ENCODE measurements around the gene CD3E.

Gene CD3E

DNA sequence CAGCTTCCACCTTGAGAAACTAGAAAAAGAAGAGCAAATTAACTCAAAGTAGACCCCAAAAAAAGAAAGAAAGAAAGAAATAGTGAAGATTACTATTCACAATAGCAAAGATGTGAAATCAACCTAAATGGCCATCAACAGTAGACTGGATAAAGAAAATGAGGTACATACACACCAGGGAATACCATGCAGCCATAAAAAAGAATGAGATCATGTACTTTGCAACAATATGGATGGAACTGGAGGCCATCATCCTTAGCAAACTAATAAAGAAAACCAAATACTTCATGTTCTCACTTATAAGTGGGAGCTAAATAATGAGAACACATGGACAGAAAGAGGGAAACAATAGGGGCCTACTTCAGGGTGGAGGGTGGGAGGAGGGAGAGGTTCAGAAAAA, 24.2 kb downstream of the CD3E start:
- DNase-seq = no peak

DNA sequence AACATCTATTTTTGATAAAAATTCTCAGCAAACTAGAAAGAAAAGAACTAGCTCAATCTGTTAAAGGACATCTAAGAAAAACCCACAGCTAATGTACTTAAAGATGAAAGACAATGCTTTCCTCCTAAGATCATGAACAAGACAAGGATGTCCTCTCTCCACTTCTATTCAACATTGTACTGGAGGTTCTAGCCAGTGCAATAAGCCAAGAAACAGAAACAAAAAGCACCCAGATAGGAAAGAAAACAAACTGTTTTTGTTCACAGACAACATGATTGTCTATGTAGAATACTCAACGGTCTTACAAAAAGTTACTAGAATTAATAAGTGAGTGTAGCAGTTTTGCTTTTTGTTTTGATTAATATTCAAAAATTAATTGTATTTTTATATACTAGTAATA, 30.2 kb downstream of the CD3E start:
- DNase-seq = no peak

GRCh38 chr11:118338637-118339061, 34.1 kb downstream of the CD3E start:
- no peak for DNase-seq

GRCh38 chr11:118339281-118339961, 34.9 kb downstream of the CD3E start:
- no peak for DNase-seq

DNA sequence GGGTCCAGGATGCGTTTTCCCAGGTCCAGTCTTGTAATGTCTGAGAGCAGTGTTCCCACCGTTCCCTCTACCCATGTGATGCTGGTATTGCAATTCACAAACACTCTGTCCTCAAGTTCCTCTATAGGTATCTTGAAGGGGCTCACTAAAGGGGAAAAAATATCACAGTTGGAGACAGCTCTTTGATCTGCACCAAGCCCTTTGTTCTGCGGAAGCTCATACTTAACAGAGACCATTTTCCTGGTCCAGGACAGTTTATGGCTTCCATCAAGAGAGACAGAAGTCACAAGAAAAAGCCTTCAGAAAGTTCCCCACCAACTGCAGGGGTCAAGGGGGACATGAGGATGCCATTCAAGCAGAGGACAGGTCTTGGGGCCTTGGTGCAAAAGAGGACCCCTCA, 35.9 kb downstream of the CD3E start:
- DNase-seq = no peak

DNA sequence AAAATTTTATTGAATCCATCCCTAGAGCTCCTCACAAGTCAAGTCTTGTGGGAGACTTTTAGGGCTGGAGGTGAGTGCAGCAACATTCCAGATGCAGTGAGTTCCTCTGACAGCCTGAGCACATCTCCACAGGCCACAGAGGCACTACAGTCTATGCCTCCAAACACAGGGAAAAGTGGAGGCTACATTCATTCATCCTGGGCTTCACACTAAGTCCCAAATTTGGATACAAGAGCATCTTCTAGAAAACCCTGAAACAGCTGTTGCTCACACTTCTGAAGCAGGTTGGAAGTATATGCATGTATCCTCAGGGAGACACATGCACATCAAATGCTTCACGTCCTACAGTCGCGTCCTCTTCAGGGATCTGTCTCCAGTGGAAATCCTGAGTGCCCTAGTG, 36.7 kb downstream of the CD3E start:
- no peak for DNase-seq

- no peak for DNase-seq
Observed at GRCh38 chr11:118341815-118342489, 37.4 kb downstream of the CD3E start.

- DNase-seq = no peak
Observed at GRCh38 chr11:118342503-118343161, 38.1 kb downstream of the CD3E start, which contains the start of gene CD3D. Gene CD3D (minus strand): TSS chr11:118342705. CDS start chr11:118342607, 98 bp downstream.

DNA sequence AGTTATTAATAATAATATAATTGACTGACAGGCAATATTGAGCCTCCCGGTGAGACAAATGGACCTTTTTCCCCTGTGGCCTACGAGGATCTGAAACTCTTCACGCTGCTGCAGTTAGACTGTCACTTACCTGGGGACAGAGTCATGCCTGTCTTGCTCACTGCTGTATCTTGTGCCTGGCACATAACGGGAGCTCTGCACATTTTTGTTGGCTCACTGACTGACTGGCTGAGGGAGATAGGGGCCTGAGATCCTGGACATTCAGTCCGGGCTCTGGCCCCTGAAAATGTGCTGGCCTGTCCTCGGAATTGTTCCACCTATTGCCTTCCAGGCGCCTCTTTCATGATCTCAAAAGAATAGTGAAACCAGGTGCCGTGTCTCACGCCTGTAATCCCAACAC, 38.7 kb downstream of the CD3E start:
- DNase-seq = no peak

DNA sequence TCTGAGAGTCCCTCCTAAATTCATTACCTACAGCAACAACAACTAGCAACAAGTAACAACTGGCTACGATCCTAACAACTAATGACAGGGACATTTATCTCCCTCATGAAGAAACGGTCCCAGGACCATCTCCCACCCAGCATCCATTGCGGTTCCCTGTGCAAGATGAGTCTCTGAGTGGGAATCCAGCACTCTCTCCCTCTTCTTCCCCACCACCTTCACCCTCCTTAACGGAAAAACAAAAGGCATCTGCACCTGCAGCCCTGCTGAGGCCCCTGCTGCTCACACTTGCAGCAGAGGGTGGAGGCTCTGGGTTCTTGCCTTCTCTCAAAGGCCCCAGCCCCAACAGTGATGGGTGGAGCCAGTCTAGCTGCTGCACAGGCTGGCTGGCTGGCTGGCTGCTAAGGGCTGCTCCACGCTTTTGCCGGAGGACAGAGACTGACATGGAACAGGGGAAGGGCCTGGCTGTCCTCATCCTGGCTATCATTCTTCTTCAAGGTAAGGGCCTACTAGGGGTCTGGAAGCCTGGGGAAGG, 39.5 kb downstream of the CD3E start, which contains the start of gene CD3G:
Gene CD3G (plus strand): TSS at position 364 of the 535 bp plus-strand sequence. CDS start 80 bp downstream, at position 444.
- DNase-seq = no peak

GRCh38 chr11:118349475-118349874, 44.9 kb downstream of the CD3E start:
- DNase-seq = no peak

DNA sequence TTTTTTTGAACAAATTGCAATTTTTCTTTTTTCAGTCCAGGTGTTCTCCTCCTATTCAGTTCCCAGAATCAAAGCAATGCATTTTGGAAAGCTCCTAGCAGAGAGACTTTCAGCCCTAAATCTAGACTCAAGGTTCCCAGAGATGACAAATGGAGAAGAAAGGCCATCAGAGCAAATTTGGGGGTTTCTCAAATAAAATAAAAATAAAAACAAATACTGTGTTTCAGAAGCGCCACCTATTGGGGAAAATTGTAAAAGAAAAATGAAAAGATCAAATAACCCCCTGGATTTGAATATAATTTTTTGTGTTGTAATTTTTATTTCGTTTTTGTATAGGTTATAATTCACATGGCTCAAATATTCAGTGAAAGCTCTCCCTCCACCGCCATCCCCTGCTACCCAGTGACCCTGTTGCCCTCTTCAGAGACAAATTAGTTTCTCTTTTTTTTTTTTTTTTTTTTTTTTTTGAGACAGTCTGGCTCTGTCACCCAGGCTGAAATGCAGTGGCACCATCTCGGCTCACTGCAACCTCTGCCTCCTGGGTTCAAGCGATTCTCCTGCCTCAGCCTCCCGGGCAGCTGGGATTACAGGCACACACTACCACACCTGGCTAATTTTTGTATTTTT, 48.7 kb downstream of the CD3E start:
- peak; percentile 5 for DNase-seq

DNA sequence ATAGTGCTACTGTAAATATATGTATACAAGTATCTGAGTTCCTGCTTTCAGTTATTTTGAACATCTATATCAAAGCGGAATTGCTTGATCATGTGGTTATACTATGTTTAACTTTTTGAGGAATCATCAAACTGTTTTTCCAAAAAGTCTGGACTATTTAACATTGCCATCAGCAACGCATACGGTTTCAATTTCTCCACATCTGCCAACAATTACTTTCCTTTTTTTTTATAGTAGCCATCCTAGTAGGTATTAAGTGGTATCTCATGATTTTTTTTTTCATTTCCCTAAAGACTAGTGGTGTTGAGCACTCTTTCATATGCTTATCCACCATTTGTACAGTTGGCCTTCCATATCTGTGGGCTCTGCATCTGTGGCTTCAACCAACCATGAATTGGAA, 53.5 kb downstream of the CD3E start:
- DNase-seq = no peak

DNA sequence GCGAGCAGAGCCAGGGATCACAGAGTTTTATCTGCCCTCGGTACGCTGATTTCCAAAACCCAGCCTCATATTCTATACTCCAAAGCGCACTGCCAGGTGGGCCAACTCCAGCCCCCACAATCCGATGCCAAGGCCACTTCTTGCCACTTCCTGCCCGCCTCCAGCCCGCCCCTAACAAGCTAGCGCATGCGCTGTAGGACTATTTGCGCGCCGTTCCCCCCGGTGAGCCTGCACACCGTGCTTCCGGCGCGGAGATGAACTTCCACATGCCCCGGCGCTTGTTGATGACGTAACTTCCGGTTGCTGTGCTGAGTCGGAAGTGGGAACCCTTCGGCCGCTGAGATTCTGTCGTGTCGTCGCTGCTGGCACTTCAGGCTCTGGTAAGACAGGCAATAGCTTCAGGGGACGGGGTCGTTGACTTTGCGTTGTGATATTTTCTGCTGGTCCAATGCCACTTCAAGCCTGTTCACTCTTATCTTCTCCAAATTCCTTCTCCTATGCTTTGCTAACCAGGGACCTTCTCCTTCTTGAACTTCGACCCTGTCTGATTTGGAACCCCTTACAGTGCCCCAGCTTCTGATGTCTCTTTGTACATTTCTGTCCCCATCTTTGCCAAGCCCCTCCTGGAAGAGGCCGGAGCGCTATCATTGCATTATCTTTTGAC, 54.9 kb downstream of the CD3E start, which contains the start of gene UBE4A:
Gene UBE4A (plus strand): TSS at position 306 of the 664 bp plus-strand sequence. CDS start 5,481 bp downstream, outside the sequence.
- DNase-seq = peak; percentile 95

GRCh38 chr11:118364956-118365615, 60.6 kb downstream of the CD3E start:
- DNase-seq = no peak

Data from NCI-H82 (cell line).